Mucosa of rectum (tissue), 2 donors: Measurements from ENCODE around the gene TSPEAR.

ENCODE experiments used
- H3K27ac ChIP-seq, 2 donors: one replicate each; pipeline ENCODE4 v1.7.0; 2013; ENCODE audit warnings: inconsistent platforms in 2 of 2, low read depth in 2 of 2, low read length in 2 of 2
- H3K27me3 ChIP-seq, 2 donors: one replicate each; pipeline ENCODE4 v1.7.0; 2013; ENCODE audit warnings: low read length in 2 of 2; ENCODE audit not compliant: control insufficient read depth in 2 of 2, insufficient read depth in 2 of 2
- H3K36me3 ChIP-seq, 2 donors: one replicate each; pipeline ENCODE4 v1.7.0; 2013; ENCODE audit warnings: low read length in 2 of 2; ENCODE audit not compliant: control insufficient read depth in 2 of 2, insufficient read depth in 2 of 2
- H3K4me1 ChIP-seq, 2 donors: one replicate each; pipeline ENCODE4 v1.7.0; 2013; ENCODE audit warnings: low read length in 2 of 2, mild to moderate bottlenecking in 1 of 2; ENCODE audit not compliant: control insufficient read depth in 2 of 2, insufficient read depth in 2 of 2
- H3K4me3 ChIP-seq, 2 donors: one replicate each; pipeline ENCODE4 v1.7.0; 2013; ENCODE audit warnings: low read length in 2 of 2
- H3K9ac ChIP-seq, 2 donors: one replicate each; pipeline ENCODE4 v1.7.0; 2013; ENCODE audit warnings: low read length in 2 of 2, low read depth in 1 of 2, mild to moderate bottlenecking in 1 of 2
- H3K9me3 ChIP-seq, 2 donors: one replicate each; pipeline ENCODE4 v1.7.0; 2013; ENCODE audit warnings: low read length in 2 of 2; ENCODE audit not compliant: control insufficient read depth in 2 of 2
- donor health status: healthy.
- donor health status: Normal muscosa, but diverticular disease.

Gene TSPEAR

GRCh38 chr21:44466351-44466954 lies 244.9 kb downstream of the TSPEAR start:
- H3K27me3 ChIP-seq = no peaks in the 10 kb centered on the region
- H3K36me3 ChIP-seq = no peaks in the 10 kb centered on the region
- no peak overlapping the region for H3K9ac ChIP-seq
- no peaks in the 10 kb centered on the region for H3K4me1 ChIP-seq
- H3K9me3 ChIP-seq = no peaks in the 10 kb centered on the region
- no peak overlapping the region for H3K4me3 ChIP-seq
- no peak overlapping the region for H3K27ac ChIP-seq

GRCh38 chr21:44464351-44464750 lies 247.0 kb downstream of the TSPEAR start:
- no peaks in the 10 kb centered on the region for H3K36me3 ChIP-seq
- H3K9me3 ChIP-seq = no peaks in the 10 kb centered on the region

GRCh38 chr21:44463724-44464123 lies 247.6 kb downstream of the TSPEAR start:
- Histone ChIP-seq H3K4me1 (no peaks in the 10 kb centered on the region), H3K9ac (no peak overlapping the region), H3K36me3 (no peaks in the 10 kb centered on the region), H3K4me3 (no peak overlapping the region), H3K9me3 (no peaks in the 10 kb centered on the region), H3K27me3 (no peaks in the 10 kb centered on the region), H3K27ac (no peak overlapping the region)

More at GRCh38 chr21:44464351-44464750, 247.0 kb downstream of the TSPEAR start:
- H3K4me1 ChIP-seq = no peaks in the 10 kb centered on the region
- no peaks in the 10 kb centered on the region for H3K27me3 ChIP-seq
- no peak overlapping the region for H3K9ac ChIP-seq
- no peak overlapping the region for H3K27ac ChIP-seq
- no peak overlapping the region for H3K4me3 ChIP-seq

- Histone ChIP-seq H3K4me3 (no peak overlapping the region), H3K4me1 (peaks cover 0 to 3% of the 10 kb centered on the region in 2 donors), H3K27ac (no peak overlapping the region), H3K36me3 (no peaks in the 10 kb centered on the region), H3K9me3 (no peaks in the 10 kb centered on the region), H3K27me3 (no peaks in the 10 kb centered on the region), H3K9ac (no peak overlapping the region)
These were observed 248.6 kb downstream of the TSPEAR start for GRCh38 chr21:44462834-44463200.

GRCh38 chr21:44462086-44462833 lies 249.1 kb downstream of the TSPEAR start:
- no peaks in the 10 kb centered on the region for H3K27me3 ChIP-seq
- H3K36me3 ChIP-seq = no peaks in the 10 kb centered on the region
- H3K9ac ChIP-seq = no peak overlapping the region
- H3K27ac ChIP-seq = no peak overlapping the region
- H3K4me1 ChIP-seq = peaks cover 3 to 5% of the 10 kb centered on the region in 2 donors
- no peak overlapping the region for H3K4me3 ChIP-seq
- no peaks in the 10 kb centered on the region for H3K9me3 ChIP-seq

- peaks cover 3 to 5% of the 10 kb centered on the region in 2 donors for H3K4me1 ChIP-seq
- no peak overlapping the region for H3K27ac ChIP-seq
- H3K9ac ChIP-seq = no peak overlapping the region
- no peaks in the 10 kb centered on the region for H3K9me3 ChIP-seq
- H3K4me3 ChIP-seq = no peak overlapping the region
- H3K27me3 ChIP-seq = no peaks in the 10 kb centered on the region
- no peaks in the 10 kb centered on the region for H3K36me3 ChIP-seq
These were observed 249.8 kb downstream of the TSPEAR start for GRCh38 chr21:44461464-44462001.

- Histone ChIP-seq H3K9ac (no peak overlapping the region), H3K9me3 (no peaks in the 10 kb centered on the region), H3K4me3 (no peak overlapping the region), H3K4me1 (peaks cover 7 to 9% of the 10 kb centered on the region in 2 donors), H3K27ac (no peak overlapping the region), H3K36me3 (no peaks in the 10 kb centered on the region), H3K27me3 (no peaks in the 10 kb centered on the region)
These were observed 250.4 kb downstream of the TSPEAR start for GRCh38 chr21:44461005-44461404.

- Histone ChIP-seq H3K9me3 (no peaks in the 10 kb centered on the region), H3K4me3 (no peak overlapping the region), H3K27ac (no peak overlapping the region), H3K27me3 (no peaks in the 10 kb centered on the region), H3K9ac (no peak overlapping the region), H3K4me1 (peaks cover 7 to 10% of the 10 kb centered on the region in 2 donors), H3K36me3 (no peaks in the 10 kb centered on the region)
These were observed 251.0 kb downstream of the TSPEAR start for GRCh38 chr21:44460441-44460755.

GRCh38 chr21:44459712-44460440 lies 251.5 kb downstream of the TSPEAR start:
- Histone ChIP-seq H3K9me3 (no peaks in the 10 kb centered on the region), H3K4me1 (peaks cover 7 to 10% of the 10 kb centered on the region in 2 donors), H3K27ac (no peak overlapping the region), H3K27me3 (no peaks in the 10 kb centered on the region), H3K9ac (no peak overlapping the region), H3K36me3 (no peaks in the 10 kb centered on the region), H3K4me3 (no peak overlapping the region)
